Anterior cingulate cortex (tissue), 58 donors: ENCODE measurements around the gene SDR42E1.
"Not testable (repeated sequence)": the region's sequence is repeated elsewhere in the genome, so short reads cannot be mapped to it uniquely, and the experiment has no call there.

ENCODE experiments used
- DNase-seq, 58 donors: peaks; one replicate each; lab custom pipeline; 2025; lab: John Stamatoyannopoulos, UW

SDR42E1 gene

GRCh38 chr16:82007189-82007588, 4.1 kb downstream of the SDR42E1 start:
- no peak for DNase-seq

GRCh38 chr16:82006036-82006435, 5.2 kb downstream of the SDR42E1 start:
- DNase-seq = no peak

- no peak for DNase-seq
These were observed 6.0 kb downstream of the SDR42E1 start for GRCh38 chr16:82005027-82005830.

GRCh38 chr16:82004601-82005000, 6.7 kb downstream of the SDR42E1 start:
- DNase-seq = no peak

- no peak for DNase-seq
These were observed 8.4 kb downstream of the SDR42E1 start for GRCh38 chr16:82002831-82003230.

GRCh38 chr16:81997738-81998137, 13.5 kb downstream of the SDR42E1 start:
- DNase-seq = no peak

GRCh38 chr16:81996664-81997509, 14.4 kb downstream of the SDR42E1 start:
- no peak for DNase-seq

- DNase-seq = no peak
These were observed 15.6 kb downstream of the SDR42E1 start for GRCh38 chr16:81995651-81996050.

- no peak for DNase-seq
These were observed 16.8 kb downstream of the SDR42E1 start for GRCh38 chr16:81994485-81994884.

- peak in 2 of 58 donors; percentile 0 to 1 for DNase-seq
These were observed 18.4 kb downstream of the SDR42E1 start for GRCh38 chr16:81992859-81993258.

- no peak for DNase-seq
These were observed 23.6 kb downstream of the SDR42E1 start for GRCh38 chr16:81987706-81988105.

GRCh38 chr16:81987121-81987520, 24.1 kb downstream of the SDR42E1 start:
- DNase-seq = no peak

- DNase-seq = not testable (repeated sequence)
These were observed 33.8 kb downstream of the SDR42E1 start for GRCh38 chr16:81977335-81977942.

- no peak for DNase-seq
These were observed 35.6 kb downstream of the SDR42E1 start for GRCh38 chr16:81975637-81976036.

- DNase-seq = no peak
These were observed 37.5 kb downstream of the SDR42E1 start for GRCh38 chr16:81973737-81974136.

- DNase-seq = no peak
These were observed 39.4 kb downstream of the SDR42E1 start for GRCh38 chr16:81971853-81972252.

- no peak for DNase-seq
These were observed 43.9 kb downstream of the SDR42E1 start for GRCh38 chr16:81967358-81967757.

GRCh38 chr16:81964808-81965207, 46.5 kb downstream of the SDR42E1 start:
- DNase-seq = no peak

GRCh38 chr16:81956213-81956948, 54.9 kb downstream of the SDR42E1 start:
- DNase-seq = no peak

GRCh38 chr16:81951564-81951963, 59.7 kb downstream of the SDR42E1 start:
- no peak for DNase-seq
